GM10847 (cell line): ENCODE data around the gene PLCG2.

Experiments used
- POLR2A ChIP-seq: IDR thresholded peaks from 2 replicates; pipeline ENCODE4 v1.6.1; 2011; ENCODE audit not compliant: insufficient read length; ENCODE audit errors: extremely low read depth

Gene PLCG2

GRCh38 chr16:82011199-82011641 is 232.1 kb downstream of the PLCG2 start, which contains the start of gene SDR42E1:
Gene SDR42E1 (minus strand): TSS chr16:82011470. CDS start chr16:82000858, 10,612 bp downstream.
- no peak for TF ChIP-seq POLR2A
